ENCODE results near the gene CCNB3. TPM values are rescaled to one million over a fixed set of nuclear protein-coding genes. Genes with fewer than 3 reads are reported as not detected.

Gene CCNB3
- total RNA-seq, 1 experiment from 2014 or later: 0.64 TPM

DNA sequence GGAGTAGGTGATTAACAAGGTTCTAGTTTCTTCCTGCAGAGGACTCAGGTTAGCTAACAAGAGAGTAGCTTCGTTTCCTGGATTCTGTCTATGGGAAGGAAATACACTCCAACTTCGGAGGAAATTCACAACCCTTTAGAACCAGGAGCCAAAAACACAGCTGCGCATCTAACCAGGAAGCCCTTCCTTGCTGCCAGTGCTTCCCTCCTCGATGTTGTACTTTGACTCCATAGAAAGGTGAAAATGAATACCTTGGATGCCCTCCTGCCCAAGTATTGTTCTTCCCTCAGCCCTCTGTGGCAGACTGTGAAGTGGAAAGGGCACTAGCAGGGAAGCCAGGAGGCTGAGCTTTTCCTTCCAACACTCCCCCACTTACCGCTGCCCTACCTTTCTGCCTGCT lies 38.8 kb upstream of the CCNB3 start:
- Histone ChIP-seq H3K9me3 (ENCODE audit: control insufficient read depth, insufficient read depth, low read depth, low read length) (no peaks in the 10 kb centered on the region), H3K27me3 (ENCODE audit: control insufficient read depth, insufficient read depth, low read length) (no peaks in the 10 kb centered on the region), H3K27ac (ENCODE audit: low read length) (no peak overlapping the region), H3K36me3 (ENCODE audit: control insufficient read depth, insufficient read depth, low read length) (no peaks in the 10 kb centered on the region), H3K4me3 (ENCODE audit: low read depth in 2 of 2, low read length in 2 of 2) (no peak overlapping the region), H3K4me1 (ENCODE audit: control insufficient read depth, insufficient read depth, low read length) (no peaks in the 10 kb centered on the region)
- POLR2A ChIA-PET: no interaction called here
- CTCF ChIA-PET: no interaction called here
- intact Hi-C loops (cut with micrococcal nuclease; ENCODE audit: unreplicated experiment) (no loop called here), in situ Hi-C loops (cut with HindIII; ENCODE audit: low pct_unique_long_range_greater_than_20kb, low sequenced_read_pairs) (no loop called here)
- TF ChIP-seq SIN3A (IDR thresholded peaks at IDR 0.05; ENCODE audit: borderline replicate concordance, insufficient read depth, low read depth, low read length) (no peak), TCF7L2 (IDR thresholded peaks at IDR 0.05; ENCODE audit: low read depth, low read length) (no peak), POLR2AphosphoS5 (IDR thresholded peaks at IDR 0.05; ENCODE audit: low read depth, low read length) (no peak)
- TF ChIP-seq, protein P1, sequence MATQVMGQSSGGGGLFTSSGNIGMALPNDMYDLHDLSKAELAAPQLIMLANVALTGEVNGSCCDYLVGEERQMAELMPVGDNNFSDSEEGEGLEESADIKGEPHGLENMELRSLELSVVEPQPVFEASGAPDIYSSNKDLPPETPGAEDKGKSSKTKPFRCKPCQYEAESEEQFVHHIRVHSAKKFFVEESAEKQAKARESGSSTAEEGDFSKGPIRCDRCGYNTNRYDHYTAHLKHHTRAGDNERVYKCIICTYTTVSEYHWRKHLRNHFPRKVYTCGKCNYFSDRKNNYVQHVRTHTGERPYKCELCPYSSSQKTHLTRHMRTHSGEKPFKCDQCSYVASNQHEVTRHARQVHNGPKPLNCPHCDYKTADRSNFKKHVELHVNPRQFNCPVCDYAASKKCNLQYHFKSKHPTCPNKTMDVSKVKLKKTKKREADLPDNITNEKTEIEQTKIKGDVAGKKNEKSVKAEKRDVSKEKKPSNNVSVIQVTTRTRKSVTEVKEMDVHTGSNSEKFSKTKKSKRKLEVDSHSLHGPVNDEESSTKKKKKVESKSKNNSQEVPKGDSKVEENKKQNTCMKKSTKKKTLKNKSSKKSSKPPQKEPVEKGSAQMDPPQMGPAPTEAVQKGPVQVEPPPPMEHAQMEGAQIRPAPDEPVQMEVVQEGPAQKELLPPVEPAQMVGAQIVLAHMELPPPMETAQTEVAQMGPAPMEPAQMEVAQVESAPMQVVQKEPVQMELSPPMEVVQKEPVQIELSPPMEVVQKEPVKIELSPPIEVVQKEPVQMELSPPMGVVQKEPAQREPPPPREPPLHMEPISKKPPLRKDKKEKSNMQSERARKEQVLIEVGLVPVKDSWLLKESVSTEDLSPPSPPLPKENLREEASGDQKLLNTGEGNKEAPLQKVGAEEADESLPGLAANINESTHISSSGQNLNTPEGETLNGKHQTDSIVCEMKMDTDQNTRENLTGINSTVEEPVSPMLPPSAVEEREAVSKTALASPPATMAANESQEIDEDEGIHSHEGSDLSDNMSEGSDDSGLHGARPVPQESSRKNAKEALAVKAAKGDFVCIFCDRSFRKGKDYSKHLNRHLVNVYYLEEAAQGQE (IDR thresholded peaks at IDR 0.05; ENCODE audit: insufficient read depth in 1 of 2, low read depth in 2 of 2, low read length in 1 of 2): no peak
- TF ChIP-seq, protein P2, sequence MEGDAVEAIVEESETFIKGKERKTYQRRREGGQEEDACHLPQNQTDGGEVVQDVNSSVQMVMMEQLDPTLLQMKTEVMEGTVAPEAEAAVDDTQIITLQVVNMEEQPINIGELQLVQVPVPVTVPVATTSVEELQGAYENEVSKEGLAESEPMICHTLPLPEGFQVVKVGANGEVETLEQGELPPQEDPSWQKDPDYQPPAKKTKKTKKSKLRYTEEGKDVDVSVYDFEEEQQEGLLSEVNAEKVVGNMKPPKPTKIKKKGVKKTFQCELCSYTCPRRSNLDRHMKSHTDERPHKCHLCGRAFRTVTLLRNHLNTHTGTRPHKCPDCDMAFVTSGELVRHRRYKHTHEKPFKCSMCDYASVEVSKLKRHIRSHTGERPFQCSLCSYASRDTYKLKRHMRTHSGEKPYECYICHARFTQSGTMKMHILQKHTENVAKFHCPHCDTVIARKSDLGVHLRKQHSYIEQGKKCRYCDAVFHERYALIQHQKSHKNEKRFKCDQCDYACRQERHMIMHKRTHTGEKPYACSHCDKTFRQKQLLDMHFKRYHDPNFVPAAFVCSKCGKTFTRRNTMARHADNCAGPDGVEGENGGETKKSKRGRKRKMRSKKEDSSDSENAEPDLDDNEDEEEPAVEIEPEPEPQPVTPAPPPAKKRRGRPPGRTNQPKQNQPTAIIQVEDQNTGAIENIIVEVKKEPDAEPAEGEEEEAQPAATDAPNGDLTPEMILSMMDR (IDR thresholded peaks at IDR 0.05): no peak
- DNase-seq (ENCODE audit: low read depth, low spot score): no peak
- no peak for ATAC-seq
- BruUV-seq (replicated peaks): no TSS peak

DNA sequence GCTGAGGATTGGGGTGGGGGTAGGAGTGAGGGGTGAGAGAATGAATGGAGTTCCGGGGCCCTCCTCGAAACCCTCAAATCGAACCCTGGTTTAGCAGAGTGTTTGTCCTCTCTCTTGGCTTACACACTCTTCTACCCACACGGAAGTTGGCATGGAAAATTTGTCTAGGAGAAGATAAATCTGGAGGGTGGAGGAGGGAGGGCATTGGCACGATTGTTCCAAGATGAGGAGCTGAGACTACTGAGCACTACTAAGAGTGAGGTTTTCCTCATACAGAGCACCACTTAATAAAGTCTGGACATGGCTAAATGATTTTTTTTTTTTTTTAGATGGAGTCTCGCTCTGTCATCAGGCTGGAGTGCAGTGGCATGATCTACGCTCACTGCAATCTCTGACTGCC lies 37.2 kb upstream of the CCNB3 start:
- ATAC-seq (no peak), DNase-seq (ENCODE audit: low read depth, low spot score) (no peak)
- Histone ChIP-seq H3K36me3 (ENCODE audit: control insufficient read depth, insufficient read depth, low read length) (no peaks in the 10 kb centered on the region), H3K27ac (ENCODE audit: low read length) (no peak overlapping the region), H3K9me3 (ENCODE audit: control insufficient read depth, insufficient read depth, low read depth, low read length) (no peaks in the 10 kb centered on the region), H3K27me3 (ENCODE audit: control insufficient read depth, insufficient read depth, low read length) (no peaks in the 10 kb centered on the region), H3K4me1 (ENCODE audit: control insufficient read depth, insufficient read depth, low read length) (no peaks in the 10 kb centered on the region), H3K4me3 (ENCODE audit: low read depth in 2 of 2, low read length in 2 of 2) (no peak overlapping the region)
- ChIA-PET CTCF (no interaction called here), POLR2A (no interaction called here)
- TF ChIP-seq SIN3A (IDR thresholded peaks at IDR 0.05; ENCODE audit: borderline replicate concordance, insufficient read depth, low read depth, low read length) (no peak), POLR2AphosphoS5 (IDR thresholded peaks at IDR 0.05; ENCODE audit: low read depth, low read length) (no peak)
- TF ChIP-seq, protein P2 (IDR thresholded peaks at IDR 0.05): no peak
- TF ChIP-seq, protein P1 (IDR thresholded peaks at IDR 0.05; ENCODE audit: insufficient read depth in 1 of 2, low read depth in 2 of 2, low read length in 1 of 2): no peak
- intact Hi-C loops (cut with micrococcal nuclease; ENCODE audit: unreplicated experiment) (no loop called here), in situ Hi-C loops (cut with HindIII; ENCODE audit: low pct_unique_long_range_greater_than_20kb, low sequenced_read_pairs) (no loop called here)
- BruUV-seq (replicated peaks): no TSS peak

Measured in Panc1 (cell line).